ENCODE measurements around the gene TBK1.
"Not testable (repeated sequence)": the region's sequence is repeated elsewhere in the genome, so short reads cannot be mapped to it uniquely, and the experiment has no call there.

TBK1 gene

GRCh38 chr12:64531665-64532334 is 79.9 kb downstream of the TBK1 start:
- no peak for DNase-seq (ENCODE audit: insufficient read length)
- no peak for FAIRE-seq
- no peak for TF ChIP-seq POLR2AphosphoS5 (IDR thresholded peaks at IDR 0.05; ENCODE audit: low read depth, low read length)
- TF ChIP-seq TAF1 (IDR thresholded peaks at IDR 0.05; ENCODE audit: borderline replicate concordance, low read depth, low read length) = no peak

GRCh38 chr12:64532734-64533351 is 80.9 kb downstream of the TBK1 start:
- TF ChIP-seq TAF1 (IDR thresholded peaks at IDR 0.05; ENCODE audit: borderline replicate concordance, low read depth, low read length) = no peak
- no peak for TF ChIP-seq POLR2AphosphoS5 (IDR thresholded peaks at IDR 0.05; ENCODE audit: low read depth, low read length)
- TF ChIP-seq POLR2A (IDR thresholded peaks at IDR 0.05; ENCODE audit: low read depth, low read length) = no peak
- no peak for FAIRE-seq
- DNase-seq (ENCODE audit: insufficient read length) = no peak

- FAIRE-seq (no peak), DNase-seq (ENCODE audit: insufficient read length) (no peak)
- TF ChIP-seq POLR2A (IDR thresholded peaks at IDR 0.05; ENCODE audit: low read depth, low read length) = no peak
- TF ChIP-seq TAF1 (IDR thresholded peaks at IDR 0.05; ENCODE audit: borderline replicate concordance, low read depth, low read length) = no peak
- no peak for TF ChIP-seq POLR2AphosphoS5 (IDR thresholded peaks at IDR 0.05; ENCODE audit: low read depth, low read length)
Observed at GRCh38 chr12:64534672-64535199, 82.8 kb downstream of the TBK1 start.

GRCh38 chr12:64538121-64538520 is 86.2 kb downstream of the TBK1 start:
- no peak for DNase-seq (ENCODE audit: insufficient read length)
- no peak for FAIRE-seq
- no peak for TF ChIP-seq POLR2AphosphoS5 (IDR thresholded peaks at IDR 0.05; ENCODE audit: low read depth, low read length)
- no peak for TF ChIP-seq POLR2A (IDR thresholded peaks at IDR 0.05; ENCODE audit: low read depth, low read length)
- no peak for TF ChIP-seq TAF1 (IDR thresholded peaks at IDR 0.05; ENCODE audit: borderline replicate concordance, low read depth, low read length)

GRCh38 chr12:64542409-64543047 is 90.6 kb downstream of the TBK1 start:
- not testable (repeated sequence) for DNase-seq (ENCODE audit: insufficient read length); FAIRE-seq

- DNase-seq (ENCODE audit: insufficient read length) (no peak), FAIRE-seq (no peak)
- TF ChIP-seq TAF1 (IDR thresholded peaks at IDR 0.05; ENCODE audit: borderline replicate concordance, low read depth, low read length) (no peak), POLR2A (IDR thresholded peaks at IDR 0.05; ENCODE audit: low read depth, low read length) (no peak), POLR2AphosphoS5 (IDR thresholded peaks at IDR 0.05; ENCODE audit: low read depth, low read length) (no peak)
Observed at GRCh38 chr12:64544371-64545080, 92.6 kb downstream of the TBK1 start.

- DNase-seq (ENCODE audit: insufficient read length) = no peak
- FAIRE-seq = no peak
- TF ChIP-seq POLR2A (IDR thresholded peaks at IDR 0.05; ENCODE audit: low read depth, low read length) = no peak
- TF ChIP-seq POLR2AphosphoS5 (IDR thresholded peaks at IDR 0.05; ENCODE audit: low read depth, low read length) = no peak
- no peak for TF ChIP-seq TAF1 (IDR thresholded peaks at IDR 0.05; ENCODE audit: borderline replicate concordance, low read depth, low read length)
Observed at GRCh38 chr12:64545081-64545382, 93.1 kb downstream of the TBK1 start.

GRCh38 chr12:64549108-64549507 is 97.2 kb downstream of the TBK1 start:
- no peak for TF ChIP-seq TAF1 (IDR thresholded peaks at IDR 0.05; ENCODE audit: borderline replicate concordance, low read depth, low read length)
- no peak for TF ChIP-seq POLR2AphosphoS5 (IDR thresholded peaks at IDR 0.05; ENCODE audit: low read depth, low read length)
- no peak for TF ChIP-seq POLR2A (IDR thresholded peaks at IDR 0.05; ENCODE audit: low read depth, low read length)
- DNase-seq (ENCODE audit: insufficient read length) = no peak
- FAIRE-seq = no peak

- no peak for DNase-seq (ENCODE audit: insufficient read length)
- no peak for FAIRE-seq
- TF ChIP-seq TAF1 (IDR thresholded peaks at IDR 0.05; ENCODE audit: borderline replicate concordance, low read depth, low read length) (no peak), POLR2AphosphoS5 (IDR thresholded peaks at IDR 0.05; ENCODE audit: low read depth, low read length) (no peak), POLR2A (IDR thresholded peaks at IDR 0.05; ENCODE audit: low read depth, low read length) (no peak)
Observed at GRCh38 chr12:64550755-64551154, 98.8 kb downstream of the TBK1 start.

- DNase-seq (ENCODE audit: insufficient read length) = no peak
- FAIRE-seq = no peak
- TF ChIP-seq POLR2AphosphoS5 (IDR thresholded peaks at IDR 0.05; ENCODE audit: low read depth, low read length) (no peak), POLR2A (IDR thresholded peaks at IDR 0.05; ENCODE audit: low read depth, low read length) (no peak), TAF1 (IDR thresholded peaks at IDR 0.05; ENCODE audit: borderline replicate concordance, low read depth, low read length) (no peak)
Observed at GRCh38 chr12:64551676-64552075, 99.8 kb downstream of the TBK1 start.

All from GM12892 (cell line).